Sigmoid colon (tissue), 7 donors: ENCODE results near the gene MPPED1. TPM values are rescaled to one million over a fixed set of nuclear protein-coding genes. Genes with fewer than 3 reads are reported as not detected.

Experiments
- DNase-seq: peaks from one replicate; pipeline ENCODE4 v3.0.0-alpha.2; 2019
- H3K27ac ChIP-seq, 4 donors: fragments of 200-600 bp; sonication (generic); one replicate each; pipeline ENCODE4 v1.5.1; 2016 to 2019; ENCODE audit warnings: mild to moderate bottlenecking in 1 of 4
- H3K27me3 ChIP-seq, 3 donors: fragments of 200-600 bp; sonication (generic); one replicate each; pipeline ENCODE4 v1.5.1; 2019; ENCODE audit warnings: mild to moderate bottlenecking in 1 of 3
- H3K36me3 ChIP-seq, 4 donors: fragments of 200-600 bp; sonication (generic); one replicate each; pipeline ENCODE4 v1.5.1; 2016 to 2019
- H3K4me1 ChIP-seq, 4 donors: fragments of 200-600 bp; sonication (generic); one replicate each; pipeline ENCODE4 v1.5.1; 2017 to 2019
- H3K4me3 ChIP-seq, 4 donors: fragments of 200-600 bp; sonication (generic); one replicate each; pipeline ENCODE4 v1.5.1; 2017 to 2019; ENCODE audit warnings: mild to moderate bottlenecking in 2 of 4, moderate library complexity in 1 of 4
- H3K9me3 ChIP-seq, 4 donors: fragments of 200-600 bp in 3 of 4; sonication (generic) in 3 of 4; one replicate each; pipeline versions ENCODE4 v1.5.1 to v1.6.1; 2013 to 2019
- CTCF ChIP-seq, 4 experiments: fragments of 450-650 bp in 3 of 4; fragments of 200-600 bp in 1 of 4; IDR thresholded peaks; one replicate each; pipeline ENCODE4 v1.5.1; 2016 to 2019; ENCODE audit warnings: antibody characterized with exemption in 4 of 4, mild to moderate bottlenecking in 3 of 4, moderate library complexity in 2 of 4
- EP300 ChIP-seq, 4 donors: sonication (generic); formaldehyde crosslinking; IDR thresholded peaks; one replicate each; pipeline ENCODE4 v1.6.1; 2017; ENCODE audit warnings: antibody characterized with exemption in 4 of 4
- POLR2A ChIP-seq, 2 donors: fragments of 450-650 bp; IDR thresholded peaks; one replicate each; pipeline ENCODE4 v1.6.1; 2016; ENCODE audit warnings: antibody characterized with exemption in 2 of 2, mild to moderate bottlenecking in 2 of 2, moderate library complexity in 2 of 2
- POLR2AphosphoS5 ChIP-seq, 4 donors: sonication (generic); formaldehyde crosslinking; IDR thresholded peaks; one replicate each; pipeline ENCODE4 v1.6.1; 2017; ENCODE audit warnings: antibody characterized with exemption in 4 of 4
- WGBS, 2 donors: extraction: QIAGEN DNeasy Blood & Tissue Kit; methylation state at CpG; one replicate each; pipeline ENCODE4 v1.1.7; 2013; 5-methylcytosine and 5-hydroxymethylcytosine counted together
- intact Hi-C: fragments of 100-400 bp; cut with DNase I; formaldehyde crosslinking; loops from one replicate; pipeline ENCODE4 v1.15.1; 2023
- polyA plus RNA-seq, 3 donors: library from polyadenylated mRNA; stranded (reverse); fragments of 200-250 nt; gene quantifications; one replicate each; pipeline ENCODE4 v1.2.3, GENCODE V29; 2013
- total RNA-seq, 4 donors: library from RNA; depleted of rRNA; stranded (reverse); fragments of >200 nt; gene quantifications; one replicate each; pipeline ENCODE4 v1.1.0, GENCODE V29; 2016
- donor health status: healthy with polysubstance abuse.
- donor health status: Bipolar disorder and iron deficiency.
- donor health status: healthy.

MPPED1 gene
- total and polyA plus RNA-seq, 7 donors, result not detected

- intact Hi-C loops, result no loop called here
- Histone ChIP-seq H3K27me3 (peaks cover 0 to 41% (median 0%) of the 10 kb centered on the region in 3 donors), H3K4me1 (no peaks in the 10 kb centered on the region), H3K36me3 (no peaks in the 10 kb centered on the region), H3K27ac (no peak overlapping the region), H3K4me3 (no peak overlapping the region), H3K9me3 (peaks cover 0 to 6% (median 0%) of the 10 kb centered on the region in 4 donors)
- TF ChIP-seq POLR2AphosphoS5 (IDR thresholded peaks at IDR 0.05) (no peak), EP300 (IDR thresholded peaks at IDR 0.05) (no peak), POLR2A (IDR thresholded peaks at IDR 0.05) (no peak), CTCF (IDR thresholded peaks at IDR 0.05) (no peak)
- DNase-seq, result no peak
- 22 to 37% methylated on average over 2 of the region's 2 CpGs for WGBS, 2 donors
Measured at GRCh38 chr22:43455846-43456245, 44.0 kb downstream of the MPPED1 start.

GRCh38 chr22:43457002-43457401 lies 45.2 kb downstream of the MPPED1 start:
- 84 to 85% methylated on average over 3 of the region's 3 CpGs for WGBS, 2 donors
- no peak for TF ChIP-seq POLR2AphosphoS5 (IDR thresholded peaks at IDR 0.05)
- no peak for TF ChIP-seq POLR2A (IDR thresholded peaks at IDR 0.05)

GRCh38 chr22:43462701-43463100 lies 50.9 kb downstream of the MPPED1 start:
- Histone ChIP-seq H3K4me3 (no peak overlapping the region), H3K27me3 (peaks cover 0 to 36% (median 7%) of the 10 kb centered on the region in 3 donors), H3K27ac (no peak overlapping the region), H3K9me3 (peaks cover 0 to 9% (median 2%) of the 10 kb centered on the region in 4 donors), H3K36me3 (no peaks in the 10 kb centered on the region), H3K4me1 (no peaks in the 10 kb centered on the region)
- no peak for DNase-seq
- TF ChIP-seq CTCF (IDR thresholded peaks at IDR 0.05), result no peak
- TF ChIP-seq POLR2AphosphoS5 (IDR thresholded peaks at IDR 0.05), result no peak
- no peak for TF ChIP-seq POLR2A (IDR thresholded peaks at IDR 0.05)
- TF ChIP-seq EP300 (IDR thresholded peaks at IDR 0.05), result no peak
- intact Hi-C loops, result no loop called here

More at GRCh38 chr22:43457002-43457401, 45.2 kb downstream of the MPPED1 start:
- no peak for DNase-seq
- Histone ChIP-seq H3K9me3 (peaks cover 0 to 10% (median 0%) of the 10 kb centered on the region in 4 donors), H3K4me3 (no peak overlapping the region), H3K27me3 (peaks cover 0 to 34% (median 0%) of the 10 kb centered on the region in 3 donors), H3K36me3 (no peaks in the 10 kb centered on the region), H3K4me1 (no peaks in the 10 kb centered on the region), H3K27ac (no peak overlapping the region)
- intact Hi-C loops, result no loop called here

GRCh38 chr22:43464809-43465208 lies 53.0 kb downstream of the MPPED1 start:
- H3K4me1 ChIP-seq, result no peaks in the 10 kb centered on the region
- H3K4me3 ChIP-seq, result no peak overlapping the region
- H3K9me3 ChIP-seq, result peaks cover 0 to 9% (median 2%) of the 10 kb centered on the region in 4 donors
- DNase-seq, result no peak
- intact Hi-C loops, result no loop called here
- H3K36me3 ChIP-seq, result no peaks in the 10 kb centered on the region
- 69 to 84% methylated on average over 8 of the region's 8 CpGs for WGBS, 2 donors
- TF ChIP-seq CTCF (IDR thresholded peaks at IDR 0.05), result no peak
- H3K27ac ChIP-seq, result no peak overlapping the region
- H3K27me3 ChIP-seq, result peaks cover 3 to 55% (median 7%) of the 10 kb centered on the region in 3 donors

GRCh38 chr22:43465291-43466015 lies 53.6 kb downstream of the MPPED1 start:
- Histone ChIP-seq H3K36me3 (no peaks in the 10 kb centered on the region), H3K27me3 (peaks cover 3 to 57% (median 7%) of the 10 kb centered on the region in 3 donors), H3K4me1 (no peaks in the 10 kb centered on the region), H3K27ac (no peak overlapping the region), H3K9me3 (peaks cover 0 to 8% (median 2%) of the 10 kb centered on the region in 4 donors), H3K4me3 (no peak overlapping the region)
- 81 to 85% methylated on average over 23 of the region's 23 CpGs for whole genome bisulfite sequencing, 2 donors
- TF ChIP-seq CTCF (IDR thresholded peaks at IDR 0.05) (no peak), EP300 (IDR thresholded peaks at IDR 0.05) (no peak), POLR2AphosphoS5 (IDR thresholded peaks at IDR 0.05) (no peak), POLR2A (IDR thresholded peaks at IDR 0.05) (no peak)
- DNase-seq, result no peak
- intact Hi-C loops, result no loop called here
